Measurements from ENCODE around the gene GTPBP1. TPM values are rescaled to one million over a fixed set of nuclear protein-coding genes. Genes with fewer than 3 reads are reported as not detected.

The GTPBP1 gene
- total and polyA plus RNA-seq, 2 of the 4 experiments (the other 2 are of a cell fraction) = 12.4 to 29.5 TPM

DNA sequence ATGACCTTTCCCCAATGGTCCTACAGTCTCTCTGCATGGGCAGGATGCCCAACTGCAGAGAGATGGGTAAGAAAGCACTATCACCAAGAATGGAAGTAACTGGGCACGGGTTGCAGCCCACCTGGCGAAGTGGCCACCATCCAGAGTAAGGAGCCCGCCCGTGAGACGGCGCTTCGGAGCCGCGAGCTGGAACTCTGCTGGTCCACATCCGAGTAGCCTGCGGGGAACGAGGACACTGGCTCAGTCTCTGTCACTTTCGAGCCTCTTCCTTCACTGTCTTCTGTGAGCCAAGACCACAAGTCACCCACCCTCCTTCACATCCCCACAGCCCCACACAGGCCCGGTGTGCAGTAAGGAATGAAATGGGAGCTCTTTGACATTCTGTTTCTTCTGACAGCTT lies 44.4 kb downstream of the GTPBP1 start:
- DNase-seq = no peak
- H3K9me3 ChIP-seq (ENCODE audit: control insufficient read depth, insufficient read depth, low read length) = no peaks in the 10 kb centered on the region
- CTCF ChIA-PET = no interaction called here

More for the DNA sequence above, 44.4 kb downstream of the GTPBP1 start:
- H3K36me3 ChIP-seq (ENCODE audit: control insufficient read depth, insufficient read depth, low read length) = peaks cover 57% of the 10 kb centered on the region
- intact Hi-C loops (cut with micrococcal nuclease) = no loop called here
- no peak overlapping the region for H4K8ac ChIP-seq (ENCODE audit: low read depth in 2 of 2, low read length in 2 of 2)
- no peak overlapping the region for H2BK120ac ChIP-seq (ENCODE audit: low read depth, low read length)
- no peak overlapping the region for H3K27ac ChIP-seq (ENCODE audit: insufficient read depth, low read length)
- peaks cover 23 to 66% of the 10 kb centered on the region in 2 experiments for H3K79me1 ChIP-seq (ENCODE audit: low read depth in 1 of 2, low read length in 2 of 2)
- no peak overlapping the region for H3K56ac ChIP-seq (ENCODE audit: extremely low read depth, insufficient read depth, low read length)
- H3K4me1 ChIP-seq (ENCODE audit: control insufficient read depth, insufficient read depth, low read length) = peaks cover 10% of the 10 kb centered on the region
- H3K14ac ChIP-seq (replicated peaks; ENCODE audit: low read depth, low read length) = no peak overlapping the region
- no peak overlapping the region for H3K9ac ChIP-seq (ENCODE audit: low read depth, low read length)
- peaks cover 7% of the 10 kb centered on the region; the same call in 1 of the 2 replicates for H3K9me1 ChIP-seq (ENCODE audit: insufficient read depth, low read length)
- peaks cover 2% of the 10 kb centered on the region; the same call in 1 of the 2 replicates for H4K20me1 ChIP-seq (ENCODE audit: insufficient read depth, low read length)
- no peak for ATAC-seq (ENCODE audit: low read depth)
- no peak overlapping the region for H2AK9ac ChIP-seq (replicated peaks; ENCODE audit: low read depth, low read length, poor library complexity)
- H4K5ac ChIP-seq (ENCODE audit: low read depth, low read length) = no peak overlapping the region
- H2AFZ ChIP-seq (replicated peaks; ENCODE audit: low read length, poor library complexity) = no peak overlapping the region
- no peak overlapping the region for H3K4me3 ChIP-seq (ENCODE audit: insufficient read depth, low read depth, low read length)
- H3K27me3 ChIP-seq (ENCODE audit: control insufficient read depth, insufficient read depth, low read length) = no peaks in the 10 kb centered on the region
- no peak overlapping the region for H4K91ac ChIP-seq (ENCODE audit: insufficient read depth, low read depth, low read length)
- no CpG with 5 or more reads among the region's 14 CpGs for WGBS, 2 experiments (ENCODE audit: extremely low coverage in 2 of 2, insufficient read length in 1 of 2)
- H2BK20ac ChIP-seq (ENCODE audit: low read depth, low read length) = no peak overlapping the region
- no peak overlapping the region for H3K4ac ChIP-seq (ENCODE audit: low read depth, low read length)
- no peak overlapping the region for H3K23ac ChIP-seq (ENCODE audit: low read depth, low read length)
- no peak overlapping the region for H2BK5ac ChIP-seq (ENCODE audit: low read depth, low read length, poor library complexity, severe bottlenecking)
- dilution Hi-C loops (cut with HindIII; ENCODE audit: low sequenced_read_pairs, unreplicated experiment) = no loop called here
- in situ Hi-C loops (cut with MboI; ENCODE audit: low sequenced_read_pairs) = no loop called here
- POLR2A ChIA-PET (ENCODE audit: unreplicated experiment) = no interaction called here
- no peak overlapping the region for H2BK15ac ChIP-seq (ENCODE audit: low read depth, low read length)
- no peak overlapping the region for H3K18ac ChIP-seq (ENCODE audit: low read depth, low read length)
- H2AK5ac ChIP-seq (ENCODE audit: low read depth, low read length) = no peak overlapping the region
- TF ChIP-seq RCOR1 (IDR thresholded peaks at IDR 0.05; ENCODE audit: insufficient replicate concordance, low read length) (no peak), FOS (IDR thresholded peaks at IDR 0.05; ENCODE audit: low read depth, low read length) (no peak), SMC3 (IDR thresholded peaks at IDR 0.05; ENCODE audit: low read depth, low read length) (no peak), MAZ (IDR thresholded peaks at IDR 0.05; ENCODE audit: borderline replicate concordance, low read depth, low read length) (no peak), CEBPB (IDR thresholded peaks at IDR 0.05; ENCODE audit: low read depth, low read length) (no peak), POLR2A (IDR thresholded peaks at IDR 0.05; ENCODE audit: low read depth, low read length) (no peak), MAFK (IDR thresholded peaks at IDR 0.05; ENCODE audit: low read depth, low read length) (no peak), RFX5 (IDR thresholded peaks at IDR 0.05; ENCODE audit: low read depth, low read length) (no peak), BHLHE40 (IDR thresholded peaks at IDR 0.05; ENCODE audit: low read depth, low read length) (no peak), MXI1 (IDR thresholded peaks at IDR 0.05; ENCODE audit: borderline replicate concordance, low read depth, low read length) (no peak), CHD1 (IDR thresholded peaks at IDR 0.05; ENCODE audit: low read depth, low read length) (no peak), RAD21 (IDR thresholded peaks at IDR 0.05; ENCODE audit: low read length) (no peak), NFE2L2 (IDR thresholded peaks at IDR 0.05; ENCODE audit: low read depth, low read length) (no peak)
- TF ChIP-seq, protein P1, sequence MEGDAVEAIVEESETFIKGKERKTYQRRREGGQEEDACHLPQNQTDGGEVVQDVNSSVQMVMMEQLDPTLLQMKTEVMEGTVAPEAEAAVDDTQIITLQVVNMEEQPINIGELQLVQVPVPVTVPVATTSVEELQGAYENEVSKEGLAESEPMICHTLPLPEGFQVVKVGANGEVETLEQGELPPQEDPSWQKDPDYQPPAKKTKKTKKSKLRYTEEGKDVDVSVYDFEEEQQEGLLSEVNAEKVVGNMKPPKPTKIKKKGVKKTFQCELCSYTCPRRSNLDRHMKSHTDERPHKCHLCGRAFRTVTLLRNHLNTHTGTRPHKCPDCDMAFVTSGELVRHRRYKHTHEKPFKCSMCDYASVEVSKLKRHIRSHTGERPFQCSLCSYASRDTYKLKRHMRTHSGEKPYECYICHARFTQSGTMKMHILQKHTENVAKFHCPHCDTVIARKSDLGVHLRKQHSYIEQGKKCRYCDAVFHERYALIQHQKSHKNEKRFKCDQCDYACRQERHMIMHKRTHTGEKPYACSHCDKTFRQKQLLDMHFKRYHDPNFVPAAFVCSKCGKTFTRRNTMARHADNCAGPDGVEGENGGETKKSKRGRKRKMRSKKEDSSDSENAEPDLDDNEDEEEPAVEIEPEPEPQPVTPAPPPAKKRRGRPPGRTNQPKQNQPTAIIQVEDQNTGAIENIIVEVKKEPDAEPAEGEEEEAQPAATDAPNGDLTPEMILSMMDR (conservative IDR thresholded peaks at IDR 0.05; ENCODE audit: low read depth, low read length) = no peak
- TF ChIP-seq, protein P2, sequence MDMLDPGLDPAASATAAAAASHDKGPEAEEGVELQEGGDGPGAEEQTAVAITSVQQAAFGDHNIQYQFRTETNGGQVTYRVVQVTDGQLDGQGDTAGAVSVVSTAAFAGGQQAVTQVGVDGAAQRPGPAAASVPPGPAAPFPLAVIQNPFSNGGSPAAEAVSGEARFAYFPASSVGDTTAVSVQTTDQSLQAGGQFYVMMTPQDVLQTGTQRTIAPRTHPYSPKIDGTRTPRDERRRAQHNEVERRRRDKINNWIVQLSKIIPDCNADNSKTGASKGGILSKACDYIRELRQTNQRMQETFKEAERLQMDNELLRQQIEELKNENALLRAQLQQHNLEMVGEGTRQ (IDR thresholded peaks at IDR 0.05; ENCODE audit: low read depth, low read length) = no peak
- no TSS peak for BruUV-seq (replicated peaks)
- no peak overlapping the region for H3K4me2 ChIP-seq (ENCODE audit: low read depth, low read length)

All from IMR-90 (cell line).